Omental fat pad (tissue), 4 donors: Measurements from ENCODE around the gene RAD23B. TPM values are rescaled to one million over a fixed set of nuclear protein-coding genes. Genes with fewer than 3 reads are reported as not detected.

Experiments
- ATAC-seq: fragments of 150-250 bp; one replicate; pipeline ENCODE4 v1.9.1; 2016; ENCODE audit warnings: mild to moderate bottlenecking, moderate library complexity; ENCODE audit not compliant: low FRiP score
- DNase-seq: peaks from one replicate; pipeline ENCODE4 v3.0.0-alpha.2; 2019; ENCODE audit warnings: low spot score
- CTCF ChIP-seq, 3 donors: fragments of 450-650 bp; IDR thresholded peaks; one replicate each; pipeline ENCODE4 v1.5.1; 2016 to 2017; ENCODE audit warnings: antibody characterized with exemption in 3 of 3, mild to moderate bottlenecking in 3 of 3, moderate library complexity in 2 of 3
- total RNA-seq, 4 donors: library from RNA; depleted of rRNA; stranded (reverse); fragments of >200 nt; gene quantifications; one replicate each; pipeline ENCODE4 v1.1.0, GENCODE V29; 2016

The RAD23B gene
- total RNA-seq, 4 donors from 2014 or later, result 70.3 to 123 (median 101) TPM

DNA sequence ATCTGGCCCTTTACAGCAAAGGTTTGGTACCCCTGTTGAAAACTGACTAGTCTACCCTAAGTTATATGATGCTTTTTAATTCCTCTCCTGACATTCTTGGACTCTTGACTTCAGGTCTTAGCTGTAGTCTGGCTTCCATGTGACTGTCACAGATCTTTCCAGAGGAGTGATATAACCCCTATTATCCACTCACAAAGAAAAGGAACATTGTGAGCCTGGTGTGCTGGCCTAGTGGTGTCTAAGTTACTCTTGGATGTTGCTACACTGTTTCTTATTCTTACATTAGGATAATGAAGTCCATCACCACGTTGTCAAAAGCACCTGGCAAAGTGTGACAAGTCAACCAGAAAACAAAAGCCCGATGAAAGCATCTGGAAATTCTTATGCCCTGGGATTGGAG is 49.8 kb downstream of the RAD23B start:
- no peak for TF ChIP-seq CTCF (IDR thresholded peaks at IDR 0.05)
- DNase-seq, result no peak
- no peak for ATAC-seq

GRCh38 chr9:107333363-107333762 is 50.3 kb downstream of the RAD23B start:
- ATAC-seq (no peak), DNase-seq (no peak)
- no peak for TF ChIP-seq CTCF (IDR thresholded peaks at IDR 0.05)

DNA sequence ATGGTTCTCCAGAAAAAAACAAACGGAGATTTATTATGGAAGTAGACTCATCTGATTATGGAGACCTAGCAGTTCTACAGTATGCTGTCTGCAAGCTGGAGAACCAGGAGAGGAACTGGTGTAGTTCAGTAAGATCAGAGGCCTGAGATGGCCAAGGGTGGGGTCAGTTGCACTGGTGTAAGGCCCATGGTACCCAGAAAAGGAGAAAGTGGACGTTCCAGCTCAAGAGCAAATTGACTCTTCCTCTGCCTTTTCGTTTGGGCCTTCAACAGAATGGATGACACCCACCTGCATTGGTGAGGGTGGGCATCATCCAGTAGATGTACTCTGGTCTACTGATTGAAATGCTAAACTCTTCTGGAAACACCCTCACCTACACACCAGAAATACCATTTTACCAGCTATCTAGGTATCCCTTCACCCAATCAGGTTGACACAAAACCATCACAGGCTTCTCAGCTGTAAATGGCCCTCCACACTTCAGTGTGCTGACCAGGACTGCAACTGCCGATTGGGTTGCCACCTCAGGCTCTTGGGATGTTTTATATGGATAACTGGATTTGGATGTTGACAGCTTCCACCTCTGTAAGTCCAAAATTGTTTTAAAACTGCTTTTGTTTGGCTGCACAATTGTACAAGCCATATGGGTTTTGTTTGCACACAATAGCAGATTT is 51.2 kb downstream of the RAD23B start:
- DNase-seq (no peak), ATAC-seq (no peak)
- no peak for TF ChIP-seq CTCF (IDR thresholded peaks at IDR 0.05)

DNA sequence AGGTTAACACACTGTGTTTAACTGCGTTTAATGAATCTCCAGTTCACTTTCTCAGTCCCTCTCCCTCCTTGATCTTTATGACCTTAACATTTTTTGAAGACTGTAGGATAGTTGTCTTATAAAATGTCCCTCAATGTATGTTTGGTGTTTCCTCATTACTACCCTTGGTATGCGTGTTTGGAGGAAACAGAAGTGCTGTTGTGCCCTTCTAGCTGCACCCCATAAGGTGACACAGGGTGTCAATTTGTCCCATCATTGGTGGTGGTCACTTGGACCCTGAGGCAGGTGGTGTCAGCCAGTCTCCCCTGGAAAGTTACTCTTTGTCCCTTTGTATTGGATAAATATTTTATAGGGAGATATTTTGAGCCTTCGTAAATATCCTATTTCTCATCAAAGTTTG is 52.3 kb downstream of the RAD23B start:
- no peak for DNase-seq
- no peak for ATAC-seq
- TF ChIP-seq CTCF (IDR thresholded peaks at IDR 0.05), result no peak

DNA sequence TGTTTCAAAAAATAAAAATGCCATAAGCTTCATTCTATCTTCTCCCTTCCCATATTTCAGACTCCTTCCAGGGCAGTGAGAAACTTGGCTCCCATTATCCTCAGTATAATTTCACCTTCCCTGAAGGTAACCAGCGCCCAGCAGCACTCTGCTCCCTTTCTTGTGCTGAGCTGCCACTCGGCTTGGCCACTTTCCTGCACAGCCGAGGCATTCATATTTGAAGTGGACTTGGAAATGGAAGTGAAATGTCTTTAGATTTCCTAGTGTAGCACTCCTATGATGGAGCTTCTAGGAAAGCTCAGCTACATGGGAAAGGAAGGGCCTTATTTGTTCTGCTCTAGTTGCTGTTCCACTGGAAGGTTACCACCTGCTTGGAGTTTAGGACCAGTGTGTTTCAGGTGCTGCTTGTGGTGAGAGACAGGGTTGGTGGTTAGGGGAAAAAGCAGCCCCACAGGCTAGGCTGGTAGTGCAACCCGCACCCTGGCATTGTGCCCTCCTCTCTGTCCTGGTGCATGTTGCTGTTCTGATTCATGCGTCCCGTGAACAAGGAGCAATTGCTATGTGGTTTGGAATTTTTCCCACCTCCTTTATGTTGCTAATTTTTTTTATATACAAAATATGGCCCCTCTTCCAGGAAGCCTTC is 53.8 kb downstream of the RAD23B start:
- no peak for DNase-seq
- no peak for ATAC-seq
- TF ChIP-seq CTCF (IDR thresholded peaks at IDR 0.05), result no peak

- ATAC-seq (peak; percentile 77), DNase-seq (no peak)
- no peak for TF ChIP-seq CTCF (IDR thresholded peaks at IDR 0.05)
Observed at GRCh38 chr9:107337676-107338590, 54.9 kb downstream of the RAD23B start.
